ENCODE data around the gene SRPRB. TPM values are rescaled to one million over a fixed set of nuclear protein-coding genes. Genes with fewer than 3 reads are reported as not detected.

The SRPRB gene
- total RNA-seq, 1 donor from 2014 or later, result 59.9 TPM

GRCh38 chr3:133840055-133840737 is 34.6 kb downstream of the SRPRB start:
- DNase-seq (ENCODE audit: low read depth), result no peak

GRCh38 chr3:133840767-133841166 is 35.2 kb downstream of the SRPRB start:
- no peak for DNase-seq (ENCODE audit: low read depth)

GRCh38 chr3:133841196-133841595 is 35.6 kb downstream of the SRPRB start:
- DNase-seq (ENCODE audit: low read depth), result no peak

- no peak for DNase-seq (ENCODE audit: low read depth)
Measured at GRCh38 chr3:133842158-133842557, 36.5 kb downstream of the SRPRB start.

GRCh38 chr3:133843634-133844033 is 38.0 kb downstream of the SRPRB start:
- DNase-seq (ENCODE audit: low read depth), result peak; percentile 93

- DNase-seq (ENCODE audit: low read depth), result no peak
Measured at GRCh38 chr3:133845127-133845526, 39.5 kb downstream of the SRPRB start.

- DNase-seq (ENCODE audit: low read depth), result no peak
Measured at GRCh38 chr3:133849346-133849745, 43.7 kb downstream of the SRPRB start.

GRCh38 chr3:133850034-133850433 is 44.4 kb downstream of the SRPRB start:
- no peak for DNase-seq (ENCODE audit: low read depth)

GRCh38 chr3:133851266-133851906 is 45.8 kb downstream of the SRPRB start:
- no peak for DNase-seq (ENCODE audit: low read depth)

- DNase-seq (ENCODE audit: low read depth), result peak; percentile 38
Measured at GRCh38 chr3:133851931-133852330, 46.3 kb downstream of the SRPRB start.

- no peak for DNase-seq (ENCODE audit: low read depth)
Measured at GRCh38 chr3:133853063-133853924, 47.7 kb downstream of the SRPRB start.

GRCh38 chr3:133853925-133854227 is 48.3 kb downstream of the SRPRB start:
- no peak for DNase-seq (ENCODE audit: low read depth)

GRCh38 chr3:133854264-133855001 is 48.8 kb downstream of the SRPRB start:
- no peak for DNase-seq (ENCODE audit: low read depth)

- DNase-seq (ENCODE audit: low read depth), result no peak
Measured at GRCh38 chr3:133855002-133855370, 49.4 kb downstream of the SRPRB start.

- DNase-seq (ENCODE audit: low read depth), result no peak
Measured at GRCh38 chr3:133855772-133856171, 50.2 kb downstream of the SRPRB start.

GRCh38 chr3:133856316-133856715 is 50.7 kb downstream of the SRPRB start:
- DNase-seq (ENCODE audit: low read depth), result no peak

GRCh38 chr3:133857767-133858166 is 52.2 kb downstream of the SRPRB start:
- DNase-seq (ENCODE audit: low read depth), result no peak

GRCh38 chr3:133859381-133860234 is 54.0 kb downstream of the SRPRB start:
- DNase-seq (ENCODE audit: low read depth), result no peak

GRCh38 chr3:133860519-133860918 is 54.9 kb downstream of the SRPRB start:
- DNase-seq (ENCODE audit: low read depth), result no peak

- DNase-seq (ENCODE audit: low read depth), result no peak
Measured at GRCh38 chr3:133862161-133862560, 56.5 kb downstream of the SRPRB start.

- DNase-seq (ENCODE audit: low read depth), result no peak
Measured at GRCh38 chr3:133863911-133864310, 58.3 kb downstream of the SRPRB start.
